ENCODE measurements around the gene KRTAP25-1. TPM values are rescaled to one million over a fixed set of nuclear protein-coding genes. Genes with fewer than 3 reads are reported as not detected.

KRTAP25-1 gene
- total RNA-seq, 2 experiments from 2014 or later: not detected

DNA sequence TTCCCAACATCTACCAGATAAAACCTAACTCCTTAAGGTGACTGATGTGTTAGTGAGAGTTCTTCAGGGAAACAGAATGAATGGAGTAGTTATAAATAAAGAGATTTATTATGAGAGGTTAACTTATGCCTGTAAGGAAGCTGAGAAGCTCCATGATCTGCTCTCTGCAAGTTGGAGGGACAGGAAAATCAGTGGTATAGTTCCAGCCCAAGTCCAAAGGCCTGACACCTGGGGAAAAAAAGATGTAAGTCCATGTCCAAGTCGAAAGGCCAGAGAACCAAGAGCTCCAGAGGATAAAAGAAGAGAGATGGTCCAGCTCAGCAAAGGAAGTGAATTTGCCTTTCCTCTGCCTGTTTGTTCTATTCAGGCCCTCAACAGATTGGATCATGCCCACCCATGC, 33.6 kb downstream of the KRTAP25-1 start:
- H3K27ac Mint-ChIP-seq: no peak overlapping the region
- DNase-seq (no peak), ATAC-seq (no peak)
- H3K4me1 Mint-ChIP-seq (ENCODE audit: low read depth): no peaks in the 10 kb centered on the region
- ChIA-PET POLR2A (no interaction called here), CTCF (no interaction called here)
- TF ChIP-seq, protein P1, sequence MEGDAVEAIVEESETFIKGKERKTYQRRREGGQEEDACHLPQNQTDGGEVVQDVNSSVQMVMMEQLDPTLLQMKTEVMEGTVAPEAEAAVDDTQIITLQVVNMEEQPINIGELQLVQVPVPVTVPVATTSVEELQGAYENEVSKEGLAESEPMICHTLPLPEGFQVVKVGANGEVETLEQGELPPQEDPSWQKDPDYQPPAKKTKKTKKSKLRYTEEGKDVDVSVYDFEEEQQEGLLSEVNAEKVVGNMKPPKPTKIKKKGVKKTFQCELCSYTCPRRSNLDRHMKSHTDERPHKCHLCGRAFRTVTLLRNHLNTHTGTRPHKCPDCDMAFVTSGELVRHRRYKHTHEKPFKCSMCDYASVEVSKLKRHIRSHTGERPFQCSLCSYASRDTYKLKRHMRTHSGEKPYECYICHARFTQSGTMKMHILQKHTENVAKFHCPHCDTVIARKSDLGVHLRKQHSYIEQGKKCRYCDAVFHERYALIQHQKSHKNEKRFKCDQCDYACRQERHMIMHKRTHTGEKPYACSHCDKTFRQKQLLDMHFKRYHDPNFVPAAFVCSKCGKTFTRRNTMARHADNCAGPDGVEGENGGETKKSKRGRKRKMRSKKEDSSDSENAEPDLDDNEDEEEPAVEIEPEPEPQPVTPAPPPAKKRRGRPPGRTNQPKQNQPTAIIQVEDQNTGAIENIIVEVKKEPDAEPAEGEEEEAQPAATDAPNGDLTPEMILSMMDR (IDR thresholded peaks at IDR 0.05): no peak
- intact Hi-C loops (cut with micrococcal nuclease): no loop called here
- no peaks in the 10 kb centered on the region for H3K27me3 Mint-ChIP-seq
- no peaks in the 10 kb centered on the region for H3K36me3 Mint-ChIP-seq (ENCODE audit: low read depth)
- no peak overlapping the region for H3K4me3 Mint-ChIP-seq
- no peaks in the 10 kb centered on the region for H3K9me3 Mint-ChIP-seq

DNA sequence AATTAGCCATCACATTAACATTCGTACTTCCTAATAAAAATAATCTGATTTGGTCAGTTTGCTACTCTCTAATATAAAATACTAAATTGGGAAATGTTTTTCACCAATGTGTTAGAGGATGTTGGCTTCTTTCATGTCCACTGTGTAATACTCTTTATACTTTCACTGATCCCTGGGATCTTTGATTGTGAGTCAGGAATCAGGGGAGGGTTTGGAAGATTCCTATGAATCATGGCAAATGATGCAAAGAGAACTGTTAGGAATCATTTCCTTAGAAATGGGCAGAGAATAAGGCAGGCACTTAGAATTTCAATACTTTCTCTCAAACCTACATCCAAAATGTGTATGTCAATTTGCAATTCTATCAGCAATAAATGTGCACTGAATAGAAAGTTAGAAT, 37.5 kb downstream of the KRTAP25-1 start:
- intact Hi-C loops (cut with micrococcal nuclease): no loop called here
- no peaks in the 10 kb centered on the region for H3K36me3 Mint-ChIP-seq (ENCODE audit: low read depth)
- no peak for ATAC-seq
- no peaks in the 10 kb centered on the region for H3K4me1 Mint-ChIP-seq (ENCODE audit: low read depth)
- ChIA-PET POLR2A (no interaction called here), CTCF (no interaction called here)
- TF ChIP-seq, protein P1 (IDR thresholded peaks at IDR 0.05): no peak
- no peaks in the 10 kb centered on the region for H3K27me3 Mint-ChIP-seq
- no peak overlapping the region for H3K4me3 Mint-ChIP-seq
- H3K27ac Mint-ChIP-seq: no peak overlapping the region
- no peaks in the 10 kb centered on the region for H3K9me3 Mint-ChIP-seq
- no peak for DNase-seq

DNA sequence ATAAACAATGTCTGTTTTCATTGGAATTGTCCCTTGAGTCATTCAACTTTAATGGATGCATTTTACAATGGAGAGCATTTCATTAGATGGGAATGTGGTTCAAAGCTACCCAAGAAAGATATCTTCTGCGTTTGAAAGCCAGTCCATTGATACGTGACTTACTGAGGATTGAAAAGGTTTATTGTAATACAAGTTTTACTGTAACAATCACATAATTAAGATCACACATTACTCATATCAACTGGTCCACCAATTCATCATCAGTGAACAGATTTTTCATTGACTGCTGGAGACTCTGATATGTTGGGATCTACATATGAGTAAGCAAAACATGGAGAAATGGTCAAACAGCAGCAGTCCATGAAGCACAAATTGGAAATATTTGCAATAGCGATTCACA, 39.4 kb downstream of the KRTAP25-1 start:
- Mint-ChIP-seq H3K4me1 (ENCODE audit: low read depth) (no peaks in the 10 kb centered on the region), H3K9me3 (no peaks in the 10 kb centered on the region), H3K27me3 (no peaks in the 10 kb centered on the region), H3K36me3 (ENCODE audit: low read depth) (no peaks in the 10 kb centered on the region), H3K4me3 (no peak overlapping the region), H3K27ac (no peak overlapping the region)
- DNase-seq (no peak), ATAC-seq (no peak)
- TF ChIP-seq, protein P1 (IDR thresholded peaks at IDR 0.05): no peak
- ChIA-PET POLR2A (no interaction called here), CTCF (no interaction called here)
- intact Hi-C loops (cut with micrococcal nuclease): no loop called here

DNA sequence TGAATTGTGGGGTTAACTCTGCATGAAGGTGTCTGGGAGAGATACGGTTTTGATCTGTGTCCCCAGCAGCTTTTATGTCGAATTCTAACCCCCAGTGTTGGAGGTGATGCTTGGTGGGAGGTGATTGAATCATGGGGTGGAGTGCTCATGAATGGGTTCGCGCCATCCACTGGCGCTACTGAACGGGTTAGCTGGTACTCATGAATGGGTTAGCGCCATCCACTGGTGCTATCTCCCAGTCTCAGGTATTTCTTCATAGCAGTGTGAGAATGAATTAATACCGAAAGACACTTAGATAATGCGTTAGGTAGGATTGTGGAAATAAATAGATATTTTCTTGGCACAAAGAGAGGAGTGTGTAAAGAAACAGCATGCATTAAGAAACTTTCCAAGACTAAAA, 40.5 kb downstream of the KRTAP25-1 start:
- H3K9me3 Mint-ChIP-seq: no peaks in the 10 kb centered on the region

GRCh38 chr21:30245061-30245460, 44.3 kb downstream of the KRTAP25-1 start:
- Mint-ChIP-seq H3K4me1 (ENCODE audit: low read depth) (no peaks in the 10 kb centered on the region), H3K4me3 (no peak overlapping the region), H3K9me3 (no peaks in the 10 kb centered on the region), H3K36me3 (ENCODE audit: low read depth) (no peaks in the 10 kb centered on the region), H3K27me3 (no peaks in the 10 kb centered on the region), H3K27ac (no peak overlapping the region)
- intact Hi-C loops (cut with micrococcal nuclease): no loop called here
- ATAC-seq (no peak), DNase-seq (no peak)
- ChIA-PET CTCF (no interaction called here), POLR2A (no interaction called here)
- TF ChIP-seq, protein P1 (IDR thresholded peaks at IDR 0.05): no peak

More for the DNA sequence above, 40.5 kb downstream of the KRTAP25-1 start:
- POLR2A ChIA-PET: no interaction called here
- DNase-seq (no peak), ATAC-seq (no peak)
- Mint-ChIP-seq H3K27ac (no peak overlapping the region), H3K27me3 (no peaks in the 10 kb centered on the region), H3K36me3 (ENCODE audit: low read depth) (no peaks in the 10 kb centered on the region), H3K4me3 (no peak overlapping the region), H3K4me1 (ENCODE audit: low read depth) (no peaks in the 10 kb centered on the region)
- CTCF ChIA-PET: no interaction called here
- TF ChIP-seq, protein P1 (IDR thresholded peaks at IDR 0.05): no peak
- intact Hi-C loops (cut with micrococcal nuclease): no loop called here
